H1 (cell line): ENCODE measurements around the gene KANSL1. TPM values are rescaled to one million over a fixed set of nuclear protein-coding genes. Genes with fewer than 3 reads are reported as not detected.
A peak's percentile ranks its signal among the peaks of the same experiment; 100 is the strongest.

Experiments used
- CTCF ChIA-PET: fragments of 300-600 bp; sonication (Branson Sonifier 250); formaldehyde crosslinking; loops from one replicate; lab custom pipeline; 2021; ENCODE audit not compliant: partially characterized antibody; lab: Charles Lee
- POLR2A ChIA-PET: fragments of 300-600 bp; sonication (Branson Sonifier 250); formaldehyde crosslinking; loops from one replicate; lab custom pipeline; 2021; ENCODE audit warnings: inconsistent platforms; ENCODE audit not compliant: partially characterized antibody; lab: Charles Lee
- DNase-seq, 2 experiments: peaks; one replicate each; pipeline versions ENCODE4 v3.0.0 to v3.0.0-alpha.2; 2010 to 2022; ENCODE audit warnings: low spot score in 2 of 2, low read depth in 1 of 2, mixed read lengths in 1 of 2
- FAIRE-seq: peaks from 2 replicates; lab custom pipeline; 2011; peaks lifted over from hg19 to GRCh38; lab: Jason Lieb, UNC
- H2AFZ ChIP-seq: 2 replicates; pipeline ENCODE4 v1.8.1; 2012; ENCODE audit warnings: low read length, inconsistent platforms
- H2AK5ac ChIP-seq: 2 replicates; pipeline ENCODE4 v1.6.1; 2013; ENCODE audit warnings: low read depth, low read length
- H2BK120ac ChIP-seq: replicated peaks from 2 replicates; pipeline ENCODE3; 2013; ENCODE audit warnings: low read depth, low read length, inconsistent platforms
- H2BK12ac ChIP-seq: 2 replicates; pipeline ENCODE4 v1.6.1; 2013; ENCODE audit warnings: low read depth, low read length
- H2BK15ac ChIP-seq: 2 replicates; pipeline ENCODE4 v1.6.1; 2013; ENCODE audit warnings: low read length
- H2BK20ac ChIP-seq: 2 replicates; pipeline ENCODE4 v1.6.1; 2013; ENCODE audit warnings: low read length
- H2BK5ac ChIP-seq: 2 replicates; pipeline ENCODE4 v1.6.1; 2013; ENCODE audit warnings: low read depth, low read length
- H3K14ac ChIP-seq: 2 replicates; pipeline ENCODE4 v1.6.1; 2013; ENCODE audit warnings: inconsistent platforms; ENCODE audit not compliant: insufficient read length
- H3K18ac ChIP-seq: 2 replicates; pipeline ENCODE4 v1.6.1; 2013; ENCODE audit warnings: low read length; ENCODE audit errors: extremely low read depth
- H3K23ac ChIP-seq: 2 replicates; pipeline ENCODE4 v1.6.1; 2013; ENCODE audit warnings: inconsistent platforms; ENCODE audit not compliant: insufficient read length
- H3K23me2 ChIP-seq: 2 replicates; pipeline ENCODE4 v1.6.1; 2013; ENCODE audit warnings: low read depth, low read length
- H3K27ac ChIP-seq: 2 replicates; pipeline ENCODE4 v1.6.1; 2011; ENCODE audit warnings: low read depth, low read length, inconsistent platforms
- H3K27me3 ChIP-seq, 4 experiments: replicated peaks in 1 of 4; 1 replicate in 1 of 4; 2 replicates in 3 of 4; pipeline versions ENCODE4 v1.6.1 to v1.8.1; 2011 to 2013; ENCODE audit warnings: low read length in 3 of 4, mild to moderate bottlenecking in 3 of 4, inconsistent platforms in 2 of 4, mixed read lengths in 2 of 4, moderate library complexity in 1 of 4; ENCODE audit not compliant: control insufficient read depth in 3 of 4, insufficient read depth in 3 of 4; ENCODE audit errors: extremely low read depth in 1 of 4
- H3K36me3 ChIP-seq, 4 experiments: 2 replicates each; pipeline versions ENCODE4 v1.6.1 to v1.8.1; 2011 to 2013; ENCODE audit warnings: mild to moderate bottlenecking in 4 of 4, low read length in 3 of 4, moderate library complexity in 2 of 4, control low read depth in 1 of 4, inconsistent platforms in 1 of 4; ENCODE audit not compliant: insufficient read depth in 4 of 4, control insufficient read depth in 2 of 4
- H3K4ac ChIP-seq: replicated peaks from 2 replicates; pipeline ENCODE3; 2013; ENCODE audit warnings: low read length, low read depth, mixed read lengths, inconsistent platforms; ENCODE audit not compliant: insufficient read length
- H3K4me1 ChIP-seq, 4 experiments: replicated peaks in 1 of 4; 1 replicate in 1 of 4; 2 replicates in 3 of 4; pipeline versions ENCODE4 v1.6.1 to v1.8.1; 2011 to 2013; ENCODE audit warnings: low read length in 3 of 4, inconsistent platforms in 2 of 4, mixed read lengths in 1 of 4; ENCODE audit not compliant: insufficient read depth in 4 of 4, control insufficient read depth in 3 of 4
- H3K4me2 ChIP-seq, 2 experiments: 2 replicates each; pipeline versions ENCODE4 v1.6.1 to v1.8.1; 2011 to 2013; ENCODE audit warnings: low read depth in 2 of 2, low read length in 2 of 2, control low read depth in 1 of 2, inconsistent platforms in 1 of 2, mild to moderate bottlenecking in 1 of 2; ENCODE audit not compliant: insufficient read depth in 1 of 2
- H3K4me3 ChIP-seq, 4 experiments: fragments of 200-600, 300-600 bp in 1 of 4; sonication (generic), shearing (Covaris generic), sonication (Bioruptor Twin) in 1 of 4; 2 replicates each; pipeline versions ENCODE4 v1.5.1 to v1.8.1; 2011 to 2016; ENCODE audit warnings: low read length in 4 of 4, low read depth in 3 of 4, control low read depth in 2 of 4, inconsistent platforms in 2 of 4, mild to moderate bottlenecking in 2 of 4, mixed read lengths in 1 of 4, moderate library complexity in 1 of 4; ENCODE audit not compliant: insufficient read depth in 2 of 4; ENCODE audit errors: extremely low read depth in 1 of 4
- H3K56ac ChIP-seq: replicated peaks from 2 replicates; pipeline ENCODE3; 2013; ENCODE audit warnings: low read depth, mild to moderate bottlenecking, mixed read lengths, low read length, inconsistent platforms; ENCODE audit not compliant: insufficient read length
- H3K79me1 ChIP-seq: 2 replicates; pipeline ENCODE4 v1.6.1; 2013; ENCODE audit warnings: low read depth, low read length, control low read depth
- H3K79me2 ChIP-seq, 2 experiments: 2 replicates each; pipeline versions ENCODE4 v1.6.1 to v1.8.1; 2012 to 2013; ENCODE audit warnings: low read length in 2 of 2, mild to moderate bottlenecking in 2 of 2, inconsistent platforms in 1 of 2; ENCODE audit not compliant: insufficient read depth in 2 of 2, control insufficient read depth in 1 of 2
- H3K9ac ChIP-seq, 4 experiments: replicated peaks in 1 of 4; 1 replicate in 1 of 4; 2 replicates in 3 of 4; pipeline versions ENCODE4 v1.6.1 to v1.8.1; 2011 to 2013; ENCODE audit warnings: low read depth in 3 of 4, low read length in 3 of 4, control low read depth in 2 of 4, mild to moderate bottlenecking in 2 of 4, moderate library complexity in 2 of 4, inconsistent platforms in 1 of 4; ENCODE audit errors: extremely low read depth in 1 of 4
- H3K9me3 ChIP-seq, 2 experiments: 2 replicates each; pipeline versions ENCODE4 v1.6.1 to v1.8.1; 2012 to 2013; ENCODE audit warnings: mild to moderate bottlenecking in 2 of 2, moderate library complexity in 2 of 2, control low read depth in 1 of 2, inconsistent platforms in 1 of 2, low read depth in 1 of 2, low read length in 1 of 2, mixed read lengths in 1 of 2; ENCODE audit not compliant: insufficient read depth in 2 of 2
- H4K20me1 ChIP-seq, 2 experiments: replicated peaks in 1 of 2; 2 replicates each; pipeline versions ENCODE3 to v1.8.1; 2011 to 2013; ENCODE audit warnings: inconsistent platforms in 2 of 2, low read length in 2 of 2, mild to moderate bottlenecking in 1 of 2; ENCODE audit not compliant: insufficient read depth in 2 of 2, control insufficient read depth in 1 of 2
- H4K5ac ChIP-seq: 2 replicates; pipeline ENCODE4 v1.6.1; 2013; ENCODE audit warnings: low read length, low read depth, mixed read lengths, inconsistent platforms; ENCODE audit not compliant: insufficient read length
- H4K8ac ChIP-seq: 2 replicates; pipeline ENCODE4 v1.8.0; 2013; ENCODE audit warnings: mild to moderate bottlenecking, moderate library complexity, low read length, inconsistent platforms; ENCODE audit not compliant: insufficient read depth; ENCODE audit errors: extremely low read depth
- H4K91ac ChIP-seq: replicated peaks from 2 replicates; pipeline ENCODE3; 2013; ENCODE audit warnings: low read length, mixed read lengths, inconsistent platforms; ENCODE audit not compliant: insufficient read length
- SIX5 ChIP-seq: IDR thresholded peaks from 2 replicates; pipeline ENCODE4 v1.6.1; 2011; ENCODE audit warnings: mild to moderate bottlenecking, low read depth, low read length
- TEAD4 ChIP-seq: IDR thresholded peaks from 2 replicates; pipeline ENCODE4 v1.6.1; 2012; ENCODE audit warnings: low read depth, low read length, inconsistent platforms, mixed read lengths
- WGBS, 2 experiments: shearing (Covaris generic) in 1 of 2; methylation state at CpG; one replicate each; pipeline versions ENCODE4 v1.1.6 to v1.1.7; 2013 to 2015; ENCODE audit warnings: low lambda C conversion rate in 2 of 2, mixed read lengths in 2 of 2, inconsistent platforms in 1 of 2, low coverage in 1 of 2, missing lambda C conversion rate in 1 of 2; ENCODE audit not compliant: insufficient replicate concordance in 2 of 2, insufficient coverage in 1 of 2, insufficient read length in 1 of 2; ENCODE audit errors: extremely low coverage in 1 of 2, missing lambda C conversion rate in 1 of 2; 5-methylcytosine and 5-hydroxymethylcytosine counted together
- polyA plus RNA-seq, 7 experiments: library from polyadenylated mRNA; depleted of rRNA in 3 of 7; stranded (reverse) in 5 of 7; unstranded in 2 of 7; fragments of >200 nt in 5 of 7; fragments of 200-250 nt in 2 of 7; gene quantifications; 1 replicate in 5 of 7; 2 replicates in 1 of 7; 4 replicates in 1 of 7; pipeline versions ENCODE4 v1.2.1 to v1.2.3, GENCODE V29; 2011 to 2013; ENCODE audit warnings: missing spikeins in 2 of 7, mixed read lengths in 2 of 7
- total RNA-seq: library from RNA; stranded (reverse); fragmentation: NEBNext Ultra II Directional; extraction: Animal tissue kit (Norgen Biotek cat#: 25700); gene quantifications from 2 replicates; pipeline ENCODE4 v1.2.1, GENCODE V29; 2021

KANSL1 gene
- total and polyA plus RNA-seq, 2 of the 8 experiments (the other 6 are each of a cell fraction or from before 2014, with no cell fraction given) = 34.0 to 128 TPM

DNA sequence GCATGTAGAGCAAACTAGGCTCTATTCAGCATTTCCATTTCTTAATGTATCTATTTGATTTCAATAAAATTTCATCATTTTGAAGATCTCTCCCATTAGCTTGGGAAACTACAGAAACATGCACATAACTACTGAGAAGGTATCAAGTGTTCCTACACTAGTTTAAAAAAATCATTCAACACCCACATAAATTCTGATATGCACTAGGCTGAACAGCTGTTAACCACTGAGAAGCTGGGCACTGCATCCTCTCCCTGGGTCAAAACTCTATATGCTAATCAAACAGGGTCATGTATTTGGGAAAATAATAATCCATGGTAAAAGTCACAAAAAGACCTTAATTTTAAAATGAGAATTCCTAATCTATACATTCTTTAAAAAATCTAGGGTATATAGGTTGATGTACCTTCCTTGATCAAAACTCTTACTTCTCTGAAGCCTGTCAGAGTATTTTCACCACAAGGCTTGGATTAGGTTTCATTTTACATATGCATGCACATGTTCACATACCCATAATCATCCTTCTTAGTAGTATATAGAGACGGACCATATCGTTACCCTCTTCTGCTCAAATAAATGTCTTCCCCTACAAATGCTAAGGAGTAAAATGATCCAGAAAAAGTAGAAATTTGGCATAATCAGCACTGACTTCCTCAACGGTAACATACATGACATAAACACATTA is 57.2 kb downstream of the KANSL1 start:
- no peak overlapping the region for H3K18ac ChIP-seq
- H2BK5ac ChIP-seq = no peak overlapping the region
- H3K14ac ChIP-seq = no peak overlapping the region
- ChIA-PET CTCF (interaction anchor here (0.7 to 1.5 kb wide), 3 partner anchors 10 to 42 kb away, joined by 3 to 5 read pairs (median 4); no protein-coding TSS in a partner anchor), POLR2A (interaction anchor here (0.8 to 0.9 kb wide), 2 partner anchors 21 kb away, joined by 3 read pairs; no protein-coding TSS in a partner anchor)
- no peak overlapping the region for H3K4ac ChIP-seq
- peaks cover 0 to 10% (median 5%) of the 10 kb centered on the region in 4 experiments; a peak in 5 of 7 replicates for H3K4me1 ChIP-seq
- no peak overlapping the region for H2BK12ac ChIP-seq
- H3K23ac ChIP-seq = no peak overlapping the region
- H3K9ac ChIP-seq = no peak overlapping the region
- H3K56ac ChIP-seq = no peak overlapping the region
- no peaks in the 10 kb centered on the region for H3K36me3 ChIP-seq
- no peak overlapping the region for H4K91ac ChIP-seq
- TF ChIP-seq TEAD4 (no peak), SIX5 (no peak)
- no peaks in the 10 kb centered on the region for H3K23me2 ChIP-seq
- H3K79me2 ChIP-seq = peaks cover 77 to 100% of the 10 kb centered on the region in 2 experiments
- peaks cover 4% of the 10 kb centered on the region for H3K79me1 ChIP-seq
- no peaks in the 10 kb centered on the region for H3K27me3 ChIP-seq
- no peak overlapping the region for H2AFZ ChIP-seq
- H3K4me3 ChIP-seq = no peak overlapping the region
- no peak overlapping the region for H2BK120ac ChIP-seq
- H2BK20ac ChIP-seq = no peak overlapping the region
- H2AK5ac ChIP-seq = no peak overlapping the region
- no peak overlapping the region for H3K4me2 ChIP-seq
- no peak overlapping the region for H3K27ac ChIP-seq
- FAIRE-seq (peak; percentile 75), DNase-seq (no peak)
- H4K8ac ChIP-seq = no peak overlapping the region
- no peaks in the 10 kb centered on the region for H3K9me3 ChIP-seq
- no peak overlapping the region for H2BK15ac ChIP-seq
- H4K5ac ChIP-seq = no peak overlapping the region
- 92% methylated on average over 3 of the region's 3 CpGs; no CpG with 5 or more reads in 1 of the 2 experiments for WGBS, 2 experiments
- H4K20me1 ChIP-seq = peaks cover 38 to 66% of the 10 kb centered on the region in 2 experiments
